SK-N-SH (cell line): ENCODE measurements around the gene PDE6B.

Source experiments
- EP300 ChIP-seq, 2 experiments: IDR thresholded peaks; 2 replicates each; pipeline versions ENCODE4 v1.4.0 to v1.6.1; 2012; ENCODE audit warnings: borderline replicate concordance in 1 of 2, low read depth in 1 of 2, low read length in 1 of 2
- FOXJ3 ChIP-seq: sonication (generic); formaldehyde crosslinking; IDR thresholded peaks from 2 replicates; pipeline ENCODE4 v1.5.1; 2020; ENCODE audit warnings: mild to moderate bottlenecking, missing genetic modification reagents
- USF2 ChIP-seq: fragments of 150-350 bp; IDR thresholded peaks from 2 replicates; pipeline ENCODE4 v1.6.1; 2017; ENCODE audit warnings: antibody characterized with exemption, low read length, low read depth, borderline replicate concordance
- TF ChIP-seq, protein P1 (sequence below): IDR thresholded peaks from 2 replicates; pipeline ENCODE4 v1.4.0; 2012; ENCODE audit warnings: low read depth, borderline replicate concordance
- TF ChIP-seq, protein P2 (sequence below): fragments of 200-600 bp; sonication (generic); IDR thresholded peaks from 2 replicates; pipeline ENCODE4 v1.6.1; 2017; ENCODE audit warnings: antibody characterized with exemption, mild to moderate bottlenecking, moderate library complexity

DNA sequence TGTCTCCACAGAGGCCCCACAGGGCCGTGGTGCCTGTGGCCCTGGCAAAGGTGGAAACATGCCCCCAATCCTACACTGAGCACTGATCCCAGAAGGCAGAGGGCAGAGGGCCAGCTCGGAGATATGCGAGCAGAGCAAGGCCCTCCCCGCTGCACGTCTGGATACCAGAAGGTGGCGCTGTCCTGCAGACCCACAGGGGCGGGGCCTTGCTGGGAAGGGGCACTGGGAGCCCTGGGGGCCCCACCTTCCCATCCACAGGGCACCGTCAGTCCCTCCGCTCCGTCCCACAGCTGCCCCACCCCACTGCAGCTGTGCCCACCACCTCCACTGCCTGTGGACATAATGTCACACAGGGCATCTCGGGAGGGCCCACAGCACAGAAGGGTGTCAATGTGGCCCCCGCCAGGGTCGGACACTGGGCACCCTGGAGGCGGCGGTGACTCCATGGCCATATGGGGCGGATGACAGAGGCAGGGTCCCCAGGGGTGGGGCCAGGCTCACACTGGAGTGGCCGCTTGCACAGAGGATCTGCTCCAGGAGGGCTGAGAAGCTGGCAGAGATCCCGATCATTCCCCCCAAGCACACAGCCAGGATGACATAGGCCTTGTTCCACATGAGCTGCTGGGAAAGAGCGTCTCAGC is 58.7 kb downstream of the PDE6B start:
- TF ChIP-seq USF2 (no peak), EP300 (IDR thresholded peaks at IDR 0.05; ENCODE audit: borderline replicate concordance in 1 of 2, low read depth in 1 of 2, low read length in 1 of 2) (no peak), FOXJ3 (CRISPR knock-in tag) (no peak)
- TF ChIP-seq, protein P1, sequence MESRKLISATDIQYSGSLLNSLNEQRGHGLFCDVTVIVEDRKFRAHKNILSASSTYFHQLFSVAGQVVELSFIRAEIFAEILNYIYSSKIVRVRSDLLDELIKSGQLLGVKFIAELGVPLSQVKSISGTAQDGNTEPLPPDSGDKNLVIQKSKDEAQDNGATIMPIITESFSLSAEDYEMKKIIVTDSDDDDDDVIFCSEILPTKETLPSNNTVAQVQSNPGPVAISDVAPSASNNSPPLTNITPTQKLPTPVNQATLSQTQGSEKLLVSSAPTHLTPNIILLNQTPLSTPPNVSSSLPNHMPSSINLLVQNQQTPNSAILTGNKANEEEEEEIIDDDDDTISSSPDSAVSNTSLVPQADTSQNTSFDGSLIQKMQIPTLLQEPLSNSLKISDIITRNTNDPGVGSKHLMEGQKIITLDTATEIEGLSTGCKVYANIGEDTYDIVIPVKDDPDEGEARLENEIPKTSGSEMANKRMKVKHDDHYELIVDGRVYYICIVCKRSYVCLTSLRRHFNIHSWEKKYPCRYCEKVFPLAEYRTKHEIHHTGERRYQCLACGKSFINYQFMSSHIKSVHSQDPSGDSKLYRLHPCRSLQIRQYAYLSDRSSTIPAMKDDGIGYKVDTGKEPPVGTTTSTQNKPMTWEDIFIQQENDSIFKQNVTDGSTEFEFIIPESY = no peak
- TF ChIP-seq, protein P2, sequence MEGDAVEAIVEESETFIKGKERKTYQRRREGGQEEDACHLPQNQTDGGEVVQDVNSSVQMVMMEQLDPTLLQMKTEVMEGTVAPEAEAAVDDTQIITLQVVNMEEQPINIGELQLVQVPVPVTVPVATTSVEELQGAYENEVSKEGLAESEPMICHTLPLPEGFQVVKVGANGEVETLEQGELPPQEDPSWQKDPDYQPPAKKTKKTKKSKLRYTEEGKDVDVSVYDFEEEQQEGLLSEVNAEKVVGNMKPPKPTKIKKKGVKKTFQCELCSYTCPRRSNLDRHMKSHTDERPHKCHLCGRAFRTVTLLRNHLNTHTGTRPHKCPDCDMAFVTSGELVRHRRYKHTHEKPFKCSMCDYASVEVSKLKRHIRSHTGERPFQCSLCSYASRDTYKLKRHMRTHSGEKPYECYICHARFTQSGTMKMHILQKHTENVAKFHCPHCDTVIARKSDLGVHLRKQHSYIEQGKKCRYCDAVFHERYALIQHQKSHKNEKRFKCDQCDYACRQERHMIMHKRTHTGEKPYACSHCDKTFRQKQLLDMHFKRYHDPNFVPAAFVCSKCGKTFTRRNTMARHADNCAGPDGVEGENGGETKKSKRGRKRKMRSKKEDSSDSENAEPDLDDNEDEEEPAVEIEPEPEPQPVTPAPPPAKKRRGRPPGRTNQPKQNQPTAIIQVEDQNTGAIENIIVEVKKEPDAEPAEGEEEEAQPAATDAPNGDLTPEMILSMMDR = peak; percentile 80
